ENCODE results near the gene MVB12B. TPM values are rescaled to one million over a fixed set of nuclear protein-coding genes. Genes with fewer than 3 reads are reported as not detected.
A peak's percentile ranks its signal among the peaks of the same experiment; 100 is the strongest.

Gene MVB12B
- total RNA-seq, 2 donors from 2014 or later: 9.8 to 15.8 TPM

GRCh38 chr9:126393876-126394275 is 67.2 kb downstream of the MVB12B start:
- TF ChIP-seq CTCF (IDR thresholded peaks at IDR 0.05): no peak
- H3K9me3 ChIP-seq: no peaks in the 10 kb centered on the region
- no peaks in the 10 kb centered on the region for H3K36me3 ChIP-seq
- no peak overlapping the region for H3K27ac ChIP-seq
- no peak for DNase-seq
- H3K4me3 ChIP-seq: no peak overlapping the region
- H3K9ac ChIP-seq (ENCODE audit: low read depth in 2 of 2, low read length in 2 of 2): no peak overlapping the region
- intact Hi-C loops (cut with DNase I): loop anchor here (10.0 kb wide), 1 partner anchor 989 kb away; no protein-coding TSS in a partner anchor
- no peaks in the 10 kb centered on the region for H3K27me3 ChIP-seq
- peaks cover 5% of the 10 kb centered on the region for H3K4me1 ChIP-seq

- peaks cover 5% of the 10 kb centered on the region for H3K4me1 ChIP-seq
- intact Hi-C loops (cut with DNase I): loop anchor here (5.0 to 10.0 kb wide), 2 partner anchors 78 to 990 kb away; no protein-coding TSS in a partner anchor
- H3K9ac ChIP-seq (ENCODE audit: low read depth in 2 of 2, low read length in 2 of 2): no peak overlapping the region
- no peak overlapping the region for H3K27ac ChIP-seq
- no peaks in the 10 kb centered on the region for H3K36me3 ChIP-seq
- no peak for DNase-seq
- H3K4me3 ChIP-seq: no peak overlapping the region
- TF ChIP-seq CTCF (IDR thresholded peaks at IDR 0.05): no peak
- H3K9me3 ChIP-seq: no peaks in the 10 kb centered on the region
- H3K27me3 ChIP-seq: no peaks in the 10 kb centered on the region
These were observed 68.2 kb downstream of the MVB12B start for GRCh38 chr9:126394802-126395201.

- Histone ChIP-seq H3K36me3 (no peaks in the 10 kb centered on the region), H3K27ac (no peak overlapping the region), H3K4me1 (peaks cover 5% of the 10 kb centered on the region), H3K9ac (ENCODE audit: low read depth in 2 of 2, low read length in 2 of 2) (no peak overlapping the region), H3K4me3 (no peak overlapping the region), H3K27me3 (no peaks in the 10 kb centered on the region), H3K9me3 (no peaks in the 10 kb centered on the region)
- TF ChIP-seq CTCF (IDR thresholded peaks at IDR 0.05): no peak
- no peak for DNase-seq
- intact Hi-C loops (cut with DNase I): loop anchor here (5.0 to 10.0 kb wide), 2 partner anchors 78 to 991 kb away; no protein-coding TSS in a partner anchor
These were observed 69.0 kb downstream of the MVB12B start for GRCh38 chr9:126395439-126396212.

- TF ChIP-seq CTCF (IDR thresholded peaks at IDR 0.05): no peak
- H3K9ac ChIP-seq (ENCODE audit: low read depth in 2 of 2, low read length in 2 of 2): no peak overlapping the region
- no peaks in the 10 kb centered on the region for H3K36me3 ChIP-seq
- no peak for DNase-seq
- H3K9me3 ChIP-seq: no peaks in the 10 kb centered on the region
- intact Hi-C loops (cut with DNase I): loop anchor here (5.0 to 10.0 kb wide), 2 partner anchors 80 to 992 kb away; no protein-coding TSS in a partner anchor
- H3K27me3 ChIP-seq: no peaks in the 10 kb centered on the region
- no peak overlapping the region for H3K27ac ChIP-seq
- peaks cover 5% of the 10 kb centered on the region for H3K4me1 ChIP-seq
- H3K4me3 ChIP-seq: no peak overlapping the region
These were observed 70.4 kb downstream of the MVB12B start for GRCh38 chr9:126397056-126397455.

- Histone ChIP-seq H3K27me3 (no peaks in the 10 kb centered on the region), H3K9ac (ENCODE audit: low read depth in 2 of 2, low read length in 2 of 2) (no peak overlapping the region), H3K36me3 (no peaks in the 10 kb centered on the region), H3K4me3 (no peak overlapping the region), H3K4me1 (peaks cover 5% of the 10 kb centered on the region), H3K9me3 (no peaks in the 10 kb centered on the region), H3K27ac (no peak overlapping the region)
- peak; percentile 97 for TF ChIP-seq CTCF (IDR thresholded peaks at IDR 0.05)
- DNase-seq: peak; percentile 85
- intact Hi-C loops (cut with DNase I): loop anchor here (5.0 to 10.0 kb wide), 2 partner anchors 81 to 994 kb away; no protein-coding TSS in a partner anchor
These were observed 71.9 kb downstream of the MVB12B start for GRCh38 chr9:126398403-126399058.
